Measurements from ENCODE around the gene CTR9.

CTR9 gene

GRCh38 chr11:10743354-10744000, 7.6 kb upstream of the CTR9 start:
- DNase-seq, result peak; percentile 20

- DNase-seq, result no peak
Observed at GRCh38 chr11:10744206-10744605, 6.8 kb upstream of the CTR9 start.

GRCh38 chr11:10746871-10747270, 4.2 kb upstream of the CTR9 start:
- no peak for DNase-seq

- DNase-seq, result no peak
Observed at GRCh38 chr11:10747733-10748132, 3.3 kb upstream of the CTR9 start.

GRCh38 chr11:10749476-10749875, 1.6 kb upstream of the CTR9 start:
- no peak for DNase-seq

GRCh38 chr11:10751581-10751940, 515 bp downstream of the CTR9 start:
- no peak for DNase-seq

GRCh38 chr11:10752061-10752460, 1.0 kb downstream of the CTR9 start:
- DNase-seq, result no peak

GRCh38 chr11:10752486-10752885, 1.4 kb downstream of the CTR9 start:
- no peak for DNase-seq

GRCh38 chr11:10758957-10759356, 7.9 kb downstream of the CTR9 start:
- DNase-seq, result no peak

- DNase-seq, result no peak
Observed at GRCh38 chr11:10761085-10761698, 10.1 kb downstream of the CTR9 start.

GRCh38 chr11:10762185-10762584, 11.1 kb downstream of the CTR9 start:
- DNase-seq, result no peak

GRCh38 chr11:10762913-10763421, 11.9 kb downstream of the CTR9 start:
- DNase-seq, result no peak

GRCh38 chr11:10763766-10764165, 12.7 kb downstream of the CTR9 start:
- no peak for DNase-seq

GRCh38 chr11:10764412-10764811, 13.4 kb downstream of the CTR9 start:
- no peak for DNase-seq

GRCh38 chr11:10770626-10771254, 19.7 kb downstream of the CTR9 start:
- no peak for DNase-seq

GRCh38 chr11:10771457-10771856, 20.4 kb downstream of the CTR9 start:
- DNase-seq, result no peak

- no peak for DNase-seq
Observed at GRCh38 chr11:10774811-10775210, 23.8 kb downstream of the CTR9 start.

GRCh38 chr11:10777393-10777793, 26.3 kb downstream of the CTR9 start:
- no peak for DNase-seq

- DNase-seq, result no peak
Observed at GRCh38 chr11:10777806-10778205, 26.8 kb downstream of the CTR9 start.

- no peak for DNase-seq
Observed at GRCh38 chr11:10778217-10778970, 27.3 kb downstream of the CTR9 start.

- DNase-seq, result no peak
Observed at GRCh38 chr11:10779086-10779485, 28.0 kb downstream of the CTR9 start.

- no peak for DNase-seq
Observed at GRCh38 chr11:10780040-10780439, 29.0 kb downstream of the CTR9 start.
